Stimulated activated CD8-positive, alpha-beta memory T cell treated with anti-CD3 and anti-CD28 coated beads, Interleukin-2, amount 100 ng/mL, for 48 hours (primary cell): ENCODE data around the gene FOXF1.

Source experiments
- DNase-seq, 2 donors: peaks; one replicate each; pipeline ENCODE4 v3.0.0-alpha.2; 2020; ENCODE audit warnings: low read depth in 2 of 2

Gene FOXF1

DNA sequence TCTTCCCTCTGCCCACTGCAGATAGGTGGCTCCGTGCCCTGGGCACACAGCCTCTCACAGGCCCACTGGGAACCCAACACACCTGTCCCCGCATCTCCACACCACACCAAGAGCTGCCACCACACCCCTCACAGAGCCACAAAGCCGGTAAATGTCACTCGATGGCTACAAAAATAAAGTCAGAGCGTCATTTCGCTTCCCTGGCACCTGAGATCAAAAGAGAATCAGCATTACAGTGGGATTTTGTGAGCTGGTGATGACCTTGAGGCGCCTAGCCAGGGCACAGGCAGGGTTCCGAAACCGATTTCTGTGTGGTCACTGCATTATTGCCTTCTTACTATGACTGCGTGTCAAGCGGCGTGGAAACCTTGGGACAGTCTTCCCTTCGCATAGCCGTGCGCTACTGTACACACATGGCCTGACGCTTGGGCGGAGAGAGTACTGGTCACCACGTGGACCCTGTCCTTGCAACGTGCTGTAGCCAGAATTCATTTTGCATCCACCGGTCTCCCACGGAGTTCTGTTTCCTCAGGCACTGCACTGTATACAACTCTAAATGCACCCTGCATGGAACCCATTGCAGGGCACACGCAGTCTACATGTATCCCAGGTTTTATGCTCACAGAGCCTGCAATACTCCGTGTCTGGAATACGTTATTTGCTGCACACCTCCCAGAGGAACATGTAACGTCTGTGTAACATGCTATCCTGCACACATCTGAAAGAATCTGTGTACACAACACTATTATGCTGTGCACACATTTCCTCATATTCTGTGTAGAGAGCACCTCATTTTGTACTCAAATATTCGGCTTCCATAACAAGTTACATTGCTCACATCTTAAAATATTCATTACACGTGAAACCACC is 5.8 kb upstream of the FOXF1 start:
- no peak for DNase-seq

DNA sequence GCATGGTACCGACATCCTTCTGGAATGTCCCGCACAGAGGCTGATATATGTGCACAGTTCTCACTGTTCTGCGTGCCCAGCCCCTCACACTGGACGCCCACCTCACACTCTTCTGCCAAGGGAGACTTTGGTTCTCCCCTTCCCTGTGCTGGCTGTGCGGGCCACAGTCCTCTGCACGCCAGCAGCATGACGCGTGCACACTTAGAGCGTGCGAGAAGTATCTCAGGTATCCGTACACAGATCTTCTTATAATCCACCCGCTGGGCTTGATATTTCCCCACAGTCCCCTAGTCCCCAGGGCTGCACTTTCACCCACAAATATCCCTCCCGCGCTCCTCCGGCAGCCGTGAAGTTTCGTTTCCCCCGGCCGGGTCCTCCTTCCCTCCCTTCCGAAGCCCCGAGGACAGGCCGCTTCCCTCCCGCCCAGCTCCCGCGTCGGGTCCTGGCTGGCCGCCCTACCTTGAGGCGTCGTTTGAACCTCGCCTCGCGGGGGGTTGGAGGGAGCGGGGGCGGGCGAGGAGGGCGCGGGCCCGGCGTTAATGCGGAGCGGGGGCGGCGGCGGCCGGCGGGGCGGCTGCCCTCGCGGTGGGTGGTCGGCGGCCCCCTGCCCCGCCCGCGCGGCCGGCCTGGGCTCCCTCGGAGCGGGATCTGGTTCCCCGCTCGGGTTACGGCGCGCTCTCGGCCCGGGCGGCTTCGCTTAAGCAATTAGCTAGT is 5.0 kb upstream of the FOXF1 start:
- no peak for DNase-seq

DNA sequence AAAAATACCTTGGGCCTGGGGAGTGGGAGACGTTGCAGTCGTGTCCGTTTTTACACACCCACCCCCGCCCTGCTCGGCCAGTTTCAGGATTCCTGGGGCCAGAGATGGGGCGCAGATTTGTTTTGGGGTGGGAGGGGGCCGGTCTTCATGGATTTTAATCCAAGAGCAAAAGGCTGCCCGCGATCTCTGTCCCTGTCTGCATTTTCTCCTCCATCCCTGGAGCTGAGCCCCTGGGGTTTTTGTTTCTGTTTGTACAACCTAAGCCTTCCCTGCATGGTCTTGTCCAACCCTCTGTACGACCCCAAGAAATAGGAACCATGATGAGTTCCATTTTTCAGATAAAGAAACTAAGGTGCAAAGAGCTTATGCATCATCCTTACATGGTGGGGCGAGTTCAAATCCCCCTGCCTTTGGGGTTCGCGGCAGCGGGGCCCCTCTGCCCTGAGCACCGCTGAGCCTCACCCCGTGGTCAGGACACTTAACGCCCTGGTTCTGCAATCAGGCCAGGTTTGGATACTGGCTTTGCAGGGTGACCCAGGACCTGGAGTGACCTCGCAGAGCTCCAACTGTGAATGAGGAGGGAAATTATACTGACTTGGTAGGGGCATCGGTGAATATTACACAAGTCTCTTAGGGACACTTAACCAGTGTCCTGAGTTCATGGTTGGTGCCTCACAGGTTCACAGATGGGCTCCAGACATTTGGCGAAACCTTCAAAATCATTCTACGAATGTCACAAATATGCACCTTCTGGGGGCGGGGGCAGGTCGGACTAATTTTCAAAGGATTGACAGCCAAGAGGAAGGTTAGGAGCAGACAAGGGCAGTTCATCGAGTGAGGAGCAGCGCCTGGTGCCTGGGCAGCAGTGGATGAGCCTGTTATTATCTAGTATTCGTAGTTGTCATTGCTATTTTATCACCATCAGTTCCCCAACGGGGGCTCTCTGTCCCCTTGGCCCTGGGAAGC is 4.1 kb upstream of the FOXF1 start:
- no peak for DNase-seq

DNA sequence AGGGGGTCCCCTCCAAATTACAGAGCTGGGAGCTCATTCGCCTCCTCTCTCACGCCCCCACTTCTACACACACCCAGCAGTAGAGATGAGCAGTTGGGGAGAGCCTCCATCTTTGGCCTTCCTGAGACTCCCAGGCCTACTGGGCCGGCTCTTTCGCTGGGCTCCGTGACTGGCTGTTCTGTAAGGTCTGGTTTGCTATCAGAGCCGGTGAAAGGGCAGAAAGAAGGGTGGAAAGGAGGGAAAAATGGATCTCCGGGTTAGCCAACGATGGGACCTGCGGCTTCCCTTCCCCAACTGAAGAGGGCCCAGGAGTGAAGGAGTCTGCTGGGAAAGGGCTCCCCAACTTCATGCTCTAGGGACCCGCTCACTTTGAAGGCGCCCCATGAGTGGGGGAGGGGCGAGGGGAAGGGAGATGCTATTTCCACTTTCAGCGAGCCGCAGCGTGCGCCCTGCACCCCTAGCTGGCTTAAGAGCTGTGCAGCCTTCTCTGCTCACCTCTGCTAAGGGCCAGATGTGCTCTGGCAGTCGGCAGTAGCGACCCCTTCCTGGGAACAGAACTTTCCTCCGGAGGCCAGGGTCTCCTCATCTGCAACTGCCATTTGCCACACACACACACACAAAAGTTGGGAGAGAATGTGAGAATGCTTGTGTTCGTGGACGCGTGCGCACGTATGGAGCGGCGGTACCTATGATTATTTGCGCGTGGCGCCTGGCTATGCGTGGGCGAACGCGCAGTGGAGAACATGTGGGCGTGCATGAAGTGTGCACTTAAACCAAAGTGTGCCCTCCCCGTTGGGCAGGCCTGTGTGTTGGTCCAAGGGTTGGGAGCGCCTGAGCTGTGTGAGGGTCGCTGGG is 2.9 kb upstream of the FOXF1 start:
- no peak for DNase-seq

DNA sequence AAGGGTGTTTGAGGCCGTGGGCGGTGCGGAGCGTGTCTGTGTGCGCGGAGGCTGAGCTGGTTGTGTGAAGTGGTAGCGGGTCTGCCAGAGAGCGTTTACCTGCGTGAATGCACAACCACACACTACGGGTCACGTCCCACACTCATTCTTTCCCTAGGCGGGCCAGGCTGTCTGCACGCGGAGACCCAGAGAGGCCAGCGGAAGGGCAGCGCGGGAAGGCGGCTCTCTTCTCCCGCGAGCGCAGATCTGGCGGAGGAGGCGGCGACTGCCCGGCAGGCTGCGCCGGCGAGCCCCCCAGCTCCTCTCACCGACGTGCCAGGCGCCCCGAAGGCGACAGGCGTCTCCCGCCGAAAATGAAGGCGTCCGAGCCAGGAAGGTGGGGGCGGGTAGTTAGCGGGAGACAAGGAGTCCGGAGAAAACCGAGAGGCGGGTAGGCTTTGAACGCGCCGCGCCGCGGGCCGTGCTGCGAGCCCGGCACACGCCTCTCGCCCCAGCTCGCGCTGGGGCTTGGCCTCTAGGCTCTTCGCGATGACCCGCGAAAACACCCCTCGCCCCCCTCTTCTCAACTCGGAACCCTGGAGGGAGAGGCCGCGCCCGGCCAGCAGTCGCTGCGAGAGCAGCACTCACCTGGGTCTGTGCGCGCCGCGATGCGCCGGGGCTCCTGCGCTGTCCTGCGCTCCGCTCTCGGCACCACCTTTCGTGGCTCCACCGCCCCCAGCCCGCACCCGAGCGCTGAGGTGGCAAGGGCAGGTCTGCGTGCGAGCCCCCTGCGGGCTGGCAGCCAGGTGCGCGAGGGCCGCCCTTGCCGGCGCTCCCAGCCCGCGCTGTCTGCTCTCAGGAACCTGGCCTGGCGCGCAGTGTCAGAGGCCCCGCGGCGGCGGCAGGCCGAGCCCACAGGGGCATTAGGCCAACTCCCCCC is 2.0 kb upstream of the FOXF1 start:
- no peak for DNase-seq

DNA sequence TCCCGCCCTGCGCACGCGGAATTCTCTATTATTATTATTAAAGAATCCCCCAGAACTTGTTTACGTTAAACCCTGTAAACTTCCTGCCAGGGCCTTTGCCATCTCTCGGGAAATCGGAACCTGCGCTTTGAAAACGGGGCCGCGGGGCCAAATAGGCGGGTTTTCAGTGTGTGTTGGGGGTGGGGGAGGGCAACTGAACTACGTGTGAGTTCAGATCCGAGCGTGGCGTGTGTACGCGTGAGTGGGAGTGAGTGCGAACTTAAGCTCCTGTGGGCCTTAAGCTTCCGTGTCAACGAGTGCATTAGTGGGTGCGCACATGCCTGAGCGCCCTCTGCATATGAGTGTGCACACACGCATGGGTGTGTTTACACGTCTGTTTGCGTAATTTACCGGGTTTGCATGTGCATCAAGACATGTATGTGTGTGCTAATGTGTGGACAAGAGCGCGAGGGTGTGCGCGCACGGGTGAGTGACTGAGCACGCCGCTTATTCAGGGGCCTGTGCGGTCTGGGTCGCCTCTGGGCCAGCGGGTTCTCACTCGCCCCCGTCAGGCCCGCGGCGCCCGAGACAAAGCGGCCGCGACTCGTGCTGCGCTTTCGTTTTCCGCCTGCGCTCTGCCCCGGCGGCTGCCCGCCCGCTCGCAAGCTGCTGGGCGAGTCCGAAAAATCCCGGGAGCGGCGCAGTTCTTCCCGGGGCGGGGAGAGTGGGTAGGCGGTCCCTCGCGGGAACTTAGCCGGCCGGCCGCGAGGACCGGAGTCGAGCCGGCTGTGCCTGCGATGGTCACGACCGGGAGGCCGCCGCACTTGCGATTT is 1.2 kb upstream of the FOXF1 start:
- DNase-seq = no peak

DNA sequence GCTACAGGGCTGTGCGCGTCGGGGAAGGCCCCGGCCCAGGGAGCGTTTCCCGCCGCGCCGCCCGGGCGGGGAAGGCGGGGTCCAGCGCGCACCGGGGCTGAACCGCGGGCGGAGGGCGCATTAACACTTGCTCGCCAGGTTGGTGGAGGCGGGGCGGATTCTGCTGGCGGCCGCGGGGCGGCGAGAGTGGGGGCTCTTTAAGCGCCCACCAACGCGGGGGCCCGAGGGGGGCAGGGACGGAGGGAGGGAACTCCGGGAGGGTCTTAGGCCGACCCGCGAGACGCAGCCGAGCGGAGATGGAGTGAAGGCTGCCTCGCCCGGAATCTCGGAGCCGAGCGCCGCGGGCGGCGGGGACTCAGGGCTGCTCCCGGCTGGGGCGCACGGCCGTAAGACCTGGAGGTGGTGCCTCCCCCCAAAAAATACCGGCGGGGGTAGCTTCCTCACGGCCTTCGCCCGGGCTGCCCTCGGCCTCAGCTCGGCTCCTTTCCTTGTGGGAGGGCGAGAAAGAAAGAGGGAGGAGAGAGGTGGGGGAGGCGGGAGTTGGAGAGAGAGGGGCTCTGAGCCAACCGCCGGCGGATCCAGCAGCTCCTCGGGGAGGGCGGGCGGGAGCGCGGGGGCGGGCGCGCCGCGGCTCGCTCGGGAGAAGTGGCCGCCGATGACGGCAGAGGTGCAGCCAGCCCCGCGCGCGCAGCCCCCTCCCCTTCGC is 415 bp upstream of the FOXF1 start:
- no peak for DNase-seq

DNA sequence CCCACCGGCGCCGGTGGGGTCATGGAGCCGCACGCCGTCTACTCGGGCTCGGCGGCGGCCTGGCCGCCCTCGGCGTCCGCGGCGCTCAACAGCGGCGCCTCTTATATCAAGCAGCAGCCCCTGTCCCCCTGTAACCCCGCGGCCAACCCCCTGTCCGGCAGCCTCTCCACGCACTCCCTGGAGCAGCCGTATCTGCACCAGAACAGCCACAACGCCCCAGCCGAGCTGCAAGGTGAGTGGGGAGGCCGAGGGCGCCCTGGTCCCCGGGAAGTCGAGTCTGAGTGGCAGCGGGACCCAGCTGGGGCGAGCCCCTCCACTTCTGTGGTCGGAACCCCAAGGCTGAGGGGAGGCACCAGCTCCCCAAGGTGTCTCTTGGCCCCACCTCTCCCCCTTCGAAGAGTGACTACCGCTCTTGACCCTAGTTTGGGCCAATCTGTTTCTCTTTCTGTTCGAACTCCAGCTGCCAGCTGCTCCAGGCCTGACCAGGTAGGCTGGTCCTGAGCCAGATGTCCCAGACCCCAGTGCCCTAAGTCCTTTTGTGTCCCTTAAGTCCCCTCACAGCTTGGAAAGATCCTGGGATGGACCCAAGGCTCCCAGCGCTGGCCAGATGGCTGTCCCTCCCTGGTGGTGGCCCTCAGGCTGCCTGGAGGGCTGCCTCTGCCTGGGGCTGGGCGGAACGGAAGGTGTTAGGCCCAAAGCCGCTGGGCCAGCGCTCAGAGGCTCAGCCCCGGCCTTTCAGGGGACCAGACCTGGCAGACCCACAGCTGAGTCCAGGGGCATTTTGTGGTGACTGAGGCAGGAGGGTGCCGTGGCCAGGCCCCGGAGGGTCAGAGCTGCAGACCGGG is 1.2 kb downstream of the FOXF1 start:
- no peak for DNase-seq

DNA sequence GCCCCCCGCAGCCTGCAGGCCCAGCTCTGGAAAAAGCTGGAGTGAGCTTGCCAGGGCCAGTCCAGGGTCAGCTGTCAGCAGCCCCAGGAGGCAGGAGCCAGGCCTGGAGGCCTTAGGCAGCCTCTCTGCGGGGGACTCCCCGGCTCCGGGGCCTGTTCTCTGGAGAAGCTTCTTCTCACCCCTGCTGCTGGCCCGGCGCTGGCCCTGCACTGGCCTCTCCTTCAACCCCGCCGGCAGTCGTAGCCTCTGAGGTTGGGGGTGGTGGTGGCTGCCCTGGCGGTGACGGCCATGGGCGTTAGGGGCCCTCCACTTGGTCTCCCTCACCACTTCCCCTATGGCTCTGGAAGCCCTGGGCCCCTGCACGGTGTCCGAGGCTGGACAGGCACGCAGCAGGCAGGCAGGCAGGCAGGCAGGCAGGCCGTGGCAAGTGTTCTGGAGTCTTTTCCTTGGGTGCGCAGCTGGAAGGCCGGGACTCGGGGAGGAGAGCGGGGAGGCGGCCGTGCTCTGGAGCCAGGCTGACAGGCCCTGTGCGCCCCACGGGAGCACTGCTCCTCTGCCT is 2.1 kb downstream of the FOXF1 start:
- no peak for DNase-seq

DNA sequence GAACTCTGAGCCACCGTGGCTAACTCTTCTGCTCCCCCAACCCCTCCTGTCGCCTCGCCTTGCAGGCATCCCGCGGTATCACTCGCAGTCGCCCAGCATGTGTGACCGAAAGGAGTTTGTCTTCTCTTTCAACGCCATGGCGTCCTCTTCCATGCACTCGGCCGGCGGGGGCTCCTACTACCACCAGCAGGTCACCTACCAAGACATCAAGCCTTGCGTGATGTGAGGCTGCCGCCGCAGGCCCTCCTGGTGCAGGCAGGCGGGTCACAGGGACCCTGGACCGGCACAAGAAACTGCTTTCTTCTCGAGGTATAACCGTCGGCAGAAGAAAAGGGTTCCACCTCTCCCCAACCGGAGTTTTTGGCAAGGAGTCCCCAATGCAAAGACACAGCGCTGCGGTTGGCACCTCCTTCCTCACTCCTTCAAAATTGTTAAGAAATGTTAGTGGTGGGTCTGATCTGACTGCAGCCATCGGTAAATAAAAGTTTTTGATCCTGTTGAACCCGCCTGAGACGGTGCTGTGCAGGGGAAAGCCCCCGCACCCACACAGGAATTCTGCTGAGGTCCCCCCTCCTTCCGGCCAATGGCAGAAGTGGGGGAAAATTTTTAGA is 2.6 kb downstream of the FOXF1 start:
- DNase-seq = no peak

DNA sequence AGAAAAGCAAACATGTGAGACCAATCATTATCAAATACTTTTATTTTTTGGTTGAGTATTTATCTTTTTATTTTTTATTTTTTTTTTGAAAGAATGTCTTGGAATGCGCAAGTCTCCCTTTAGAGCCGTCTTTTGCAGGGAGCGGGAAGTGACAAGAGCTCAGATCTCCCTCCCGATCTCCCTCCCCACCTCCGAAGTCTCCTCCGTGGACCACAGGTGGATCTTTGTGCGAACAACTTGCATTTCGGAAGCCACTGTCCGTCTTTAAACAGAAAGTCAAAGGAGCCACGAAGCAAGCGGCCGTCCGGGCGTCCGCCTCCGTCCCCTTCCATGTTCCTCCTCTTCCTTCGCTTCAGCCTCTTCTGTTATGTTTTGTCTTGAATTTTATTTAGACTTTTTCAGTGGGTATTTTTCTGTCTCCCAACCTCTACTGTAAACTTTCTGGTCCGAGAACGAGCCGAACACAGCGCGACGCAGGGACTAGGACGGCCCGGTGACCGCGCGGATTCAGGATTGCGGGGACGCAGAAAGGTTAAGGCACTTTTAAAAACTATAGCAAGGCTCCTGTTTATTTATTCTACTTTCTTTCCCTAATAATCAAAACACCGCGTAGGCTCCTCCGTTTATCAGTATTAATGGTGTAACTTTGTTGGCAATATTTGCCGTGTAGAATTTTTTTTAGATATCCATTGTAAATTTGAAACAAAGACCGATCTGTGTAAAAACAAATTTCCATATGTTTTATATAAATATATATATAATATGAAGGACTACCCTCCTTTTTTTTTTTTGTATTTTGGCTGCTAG is 3.3 kb downstream of the FOXF1 start:
- DNase-seq = no peak

DNA sequence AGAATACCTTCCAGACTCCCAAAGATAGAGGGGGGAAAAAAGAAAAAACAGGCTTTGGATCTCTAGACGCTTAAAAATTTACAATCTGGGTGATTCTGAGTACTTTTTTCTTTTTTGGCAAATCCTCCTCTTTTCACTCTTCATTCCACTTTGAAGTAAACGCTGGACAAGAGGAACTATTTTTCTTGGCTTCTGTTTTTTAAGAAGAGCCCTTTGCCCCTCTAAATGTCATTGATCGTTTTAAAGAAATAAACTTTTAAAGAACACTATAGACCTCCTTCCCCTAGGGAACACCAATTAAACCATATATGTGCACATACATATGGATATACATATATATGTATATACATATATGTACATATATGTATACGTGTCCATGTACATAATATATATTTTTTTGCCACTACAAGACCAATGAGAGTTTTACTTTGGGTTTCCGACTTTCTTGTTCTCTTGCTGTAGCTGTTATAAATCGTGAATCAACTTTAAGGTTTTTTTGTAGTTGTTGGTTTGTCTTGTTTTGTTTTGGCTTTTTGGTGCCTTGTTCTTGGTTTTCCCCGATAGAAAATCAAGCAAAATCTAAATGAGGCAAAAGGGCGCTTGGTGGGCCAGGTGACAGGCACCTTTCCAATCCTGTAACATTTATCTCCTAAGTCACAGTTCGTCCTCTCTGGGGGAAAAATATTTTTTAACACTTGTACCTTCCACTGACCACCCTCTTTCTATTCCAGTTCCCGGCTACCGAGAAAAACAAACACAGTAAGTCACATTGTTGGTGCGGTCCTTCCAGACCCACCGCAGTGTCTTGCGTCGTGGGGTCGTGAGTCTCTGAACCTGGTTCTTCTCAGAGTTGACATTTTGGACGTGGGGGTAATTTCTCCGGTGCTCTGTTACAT is 4.4 kb downstream of the FOXF1 start:
- no peak for DNase-seq

DNA sequence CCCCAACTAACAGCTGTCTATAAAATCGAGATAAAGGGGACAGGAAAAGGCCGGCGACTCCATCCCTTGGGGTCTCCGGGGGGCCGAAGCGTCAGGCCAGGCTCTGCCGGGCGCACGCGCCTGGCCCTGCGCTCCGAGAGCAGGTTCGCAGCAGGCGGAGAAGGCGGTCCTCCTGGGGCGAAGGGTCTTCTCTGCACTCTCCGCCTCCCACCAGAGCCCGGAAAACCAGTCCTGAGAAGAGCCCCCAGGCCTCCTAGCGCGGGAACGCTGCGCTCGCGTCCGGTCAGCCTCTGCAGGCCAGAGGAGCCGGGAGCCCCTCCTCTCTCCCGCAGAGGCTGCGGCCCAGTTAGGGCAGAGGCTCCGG is 5.1 kb downstream of the FOXF1 start:
- no peak for DNase-seq

DNA sequence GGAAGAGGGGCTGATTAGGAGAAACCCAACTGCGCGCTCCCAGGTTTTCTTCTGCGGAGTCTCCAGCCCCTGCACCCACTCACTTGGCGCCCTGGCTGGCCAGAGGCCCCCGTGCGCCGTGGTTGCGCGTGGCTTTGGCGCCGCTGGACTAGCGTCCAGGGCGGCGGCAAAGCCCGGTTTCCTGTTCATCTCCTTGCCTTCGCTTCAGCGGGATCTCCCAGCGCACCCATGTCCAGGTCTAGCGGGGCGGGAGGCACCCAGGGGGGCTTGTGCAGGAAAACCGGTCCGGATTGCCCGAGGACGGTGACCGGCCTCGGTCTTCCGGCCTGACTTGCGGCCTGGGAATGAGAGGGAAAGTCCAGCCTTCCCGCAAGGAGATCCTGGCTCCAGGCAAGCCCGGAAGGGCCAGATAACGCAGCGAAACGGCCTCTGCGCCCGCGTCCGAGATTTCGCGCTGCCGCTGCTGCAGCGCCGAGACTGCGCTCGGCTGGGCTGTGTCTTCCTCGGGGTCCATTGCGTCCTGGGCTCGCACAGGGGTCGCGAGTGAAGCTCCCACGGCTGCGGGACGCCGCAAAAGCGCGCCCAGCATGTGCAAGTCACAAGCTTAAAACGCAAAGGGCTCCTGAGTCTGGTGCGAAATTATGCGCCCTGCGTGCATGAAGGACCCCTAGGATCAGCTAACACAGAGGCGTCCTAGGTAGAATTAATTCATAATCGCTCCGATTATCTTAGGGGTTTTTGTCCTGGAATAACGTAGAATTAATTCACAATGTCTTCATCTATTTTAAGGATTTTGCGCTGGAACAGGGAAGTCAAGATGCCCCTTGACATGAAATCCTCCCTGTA is 5.7 kb downstream of the FOXF1 start:
- DNase-seq = no peak
